NCI-H524 (cell line): Measurements from ENCODE around the gene MAP7.

Source experiments
- DNase-seq, 2 experiments: peaks; one replicate each; lab custom pipeline; 2025; lab: John Stamatoyannopoulos, UW

The MAP7 gene

GRCh38 chr6:136529710-136530109, 20.5 kb downstream of the MAP7 start:
- no peak for DNase-seq

- DNase-seq: no peak
These were observed 21.7 kb downstream of the MAP7 start for GRCh38 chr6:136528477-136528876.

- no peak for DNase-seq
These were observed 22.4 kb downstream of the MAP7 start for GRCh38 chr6:136527831-136528230.

- no peak for DNase-seq
These were observed 23.3 kb downstream of the MAP7 start for GRCh38 chr6:136526937-136527336.

- DNase-seq: peak; percentile 56 to 77
These were observed 23.9 kb downstream of the MAP7 start for GRCh38 chr6:136526196-136526930.

GRCh38 chr6:136525586-136526195, 24.5 kb downstream of the MAP7 start:
- no peak for DNase-seq

- DNase-seq: peak in 1 of 2 experiments; percentile 23
These were observed 25.2 kb downstream of the MAP7 start for GRCh38 chr6:136524936-136525413.

- no peak for DNase-seq
These were observed 25.8 kb downstream of the MAP7 start for GRCh38 chr6:136524339-136524935.

GRCh38 chr6:136523196-136523595, 27.0 kb downstream of the MAP7 start:
- DNase-seq: no peak

GRCh38 chr6:136522636-136523035, 27.6 kb downstream of the MAP7 start:
- DNase-seq: no peak

GRCh38 chr6:136521911-136522310, 28.3 kb downstream of the MAP7 start:
- DNase-seq: no peak

GRCh38 chr6:136521427-136521826, 28.8 kb downstream of the MAP7 start:
- no peak for DNase-seq

GRCh38 chr6:136520517-136520916, 29.7 kb downstream of the MAP7 start:
- DNase-seq: no peak

- no peak for DNase-seq
These were observed 32.6 kb downstream of the MAP7 start for GRCh38 chr6:136517582-136517981.

GRCh38 chr6:136517002-136517401, 33.2 kb downstream of the MAP7 start:
- DNase-seq: no peak

- DNase-seq: no peak
These were observed 35.6 kb downstream of the MAP7 start for GRCh38 chr6:136514591-136514990.

- DNase-seq: no peak
These were observed 38.3 kb downstream of the MAP7 start for GRCh38 chr6:136511926-136512325.

GRCh38 chr6:136511397-136511796, 38.8 kb downstream of the MAP7 start:
- DNase-seq: no peak

GRCh38 chr6:136510782-136511181, 39.4 kb downstream of the MAP7 start:
- DNase-seq: no peak

- DNase-seq: no peak
These were observed 39.9 kb downstream of the MAP7 start for GRCh38 chr6:136510299-136510698.

- no peak for DNase-seq
These were observed 41.4 kb downstream of the MAP7 start for GRCh38 chr6:136508725-136509392.

GRCh38 chr6:136506124-136506799, 44.0 kb downstream of the MAP7 start:
- peak; percentile 17 to 54 for DNase-seq
